IPS DF 19.7 (cell line): Measurements from ENCODE around the gene PAFAH1B1.
"Not testable (repeated sequence)": the region's sequence is repeated elsewhere in the genome, so short reads cannot be mapped to it uniquely, and the experiment has no call there.

Experiments
- DNase-seq: peaks from one replicate; pipeline ENCODE4 v3.0.0-alpha.2; 2013; ENCODE audit warnings: low read depth, low spot score

Gene PAFAH1B1

GRCh38 chr17:2594722-2595599 lies 1.5 kb downstream of the PAFAH1B1 start:
- no peak for DNase-seq

GRCh38 chr17:2595716-2596115 lies 2.3 kb downstream of the PAFAH1B1 start:
- no peak for DNase-seq

- no peak for DNase-seq
These were observed 4.7 kb downstream of the PAFAH1B1 start for GRCh38 chr17:2598166-2598565.

GRCh38 chr17:2602597-2603017 lies 9.2 kb downstream of the PAFAH1B1 start:
- DNase-seq, result no peak

- no peak for DNase-seq
These were observed 15.0 kb downstream of the PAFAH1B1 start for GRCh38 chr17:2608350-2608913.

- no peak for DNase-seq
These were observed 15.6 kb downstream of the PAFAH1B1 start for GRCh38 chr17:2609091-2609490.

- no peak for DNase-seq
These were observed 17.0 kb downstream of the PAFAH1B1 start for GRCh38 chr17:2610195-2611175.

- no peak for DNase-seq
These were observed 18.2 kb downstream of the PAFAH1B1 start for GRCh38 chr17:2611627-2612026.

GRCh38 chr17:2612630-2613029 lies 19.2 kb downstream of the PAFAH1B1 start:
- no peak for DNase-seq

GRCh38 chr17:2613089-2613808 lies 19.8 kb downstream of the PAFAH1B1 start:
- DNase-seq, result no peak

GRCh38 chr17:2615882-2616281 lies 22.4 kb downstream of the PAFAH1B1 start:
- no peak for DNase-seq

GRCh38 chr17:2621241-2621640 lies 27.8 kb downstream of the PAFAH1B1 start:
- DNase-seq, result no peak

GRCh38 chr17:2621951-2622405 lies 28.5 kb downstream of the PAFAH1B1 start:
- not testable (repeated sequence) for DNase-seq

GRCh38 chr17:2622721-2623301 lies 29.4 kb downstream of the PAFAH1B1 start:
- DNase-seq, result not testable (repeated sequence)

- peak; percentile 30 for DNase-seq
These were observed 30.9 kb downstream of the PAFAH1B1 start for GRCh38 chr17:2624292-2624731.

- not testable (repeated sequence) for DNase-seq
These were observed 33.3 kb downstream of the PAFAH1B1 start for GRCh38 chr17:2626626-2627219.

- not testable (repeated sequence) for DNase-seq
These were observed 35.5 kb downstream of the PAFAH1B1 start for GRCh38 chr17:2628922-2629321.

- no peak for DNase-seq
These were observed 37.8 kb downstream of the PAFAH1B1 start for GRCh38 chr17:2631211-2631610.

- DNase-seq, result peak; percentile 17
These were observed 41.0 kb downstream of the PAFAH1B1 start for GRCh38 chr17:2634361-2634960.

GRCh38 chr17:2635241-2635640 lies 41.8 kb downstream of the PAFAH1B1 start:
- DNase-seq, result no peak
